Kidney (tissue), 14 donors: ENCODE data around the gene DNAAF5. TPM values are rescaled to one million over a fixed set of nuclear protein-coding genes. Genes with fewer than 3 reads are reported as not detected.

Experiments used
- DNase-seq, 5 donors: peaks; one replicate each; pipeline ENCODE4 v3.0.0-alpha.2; 2013 to 2020
- FAIRE-seq: peaks from 2 replicates; lab custom pipeline; 2012; peaks lifted over from hg19 to GRCh38; lab: Jason Lieb, UNC
- H3K27ac ChIP-seq, 2 donors: one replicate each; pipeline ENCODE4 v1.7.0; 2013; ENCODE audit warnings: low read depth in 2 of 2, low read length in 2 of 2, inconsistent platforms in 1 of 2
- H3K27me3 ChIP-seq: one replicate; pipeline ENCODE4 v1.7.1; 2013; ENCODE audit warnings: low read length, inconsistent platforms; ENCODE audit not compliant: control insufficient read depth, insufficient read depth
- H3K36me3 ChIP-seq, 3 donors: one replicate each; pipeline versions ENCODE4 v1.7.0 to v1.7.1; 2013; ENCODE audit warnings: low read length in 3 of 3, control low read depth in 1 of 3, inconsistent platforms in 1 of 3; ENCODE audit not compliant: insufficient read depth in 3 of 3, control insufficient read depth in 2 of 3
- H3K4me1 ChIP-seq, 3 donors: one replicate each; pipeline versions ENCODE4 v1.7.0 to v1.7.1; 2013; ENCODE audit warnings: low read length in 3 of 3, inconsistent platforms in 1 of 3, low read depth in 1 of 3; ENCODE audit not compliant: control insufficient read depth in 2 of 3, insufficient read depth in 2 of 3
- H3K4me3 ChIP-seq, 3 donors: one replicate each; pipeline versions ENCODE4 v1.7.0 to v1.8.1; 2013; ENCODE audit warnings: low read length in 3 of 3, control low read depth in 1 of 3, inconsistent platforms in 1 of 3
- H3K9ac ChIP-seq, 3 donors: one replicate each; pipeline versions ENCODE4 v1.7.0 to v1.7.1; 2013; ENCODE audit warnings: low read length in 3 of 3, control low read depth in 1 of 3, inconsistent platforms in 1 of 3
- H3K9me3 ChIP-seq, 3 donors: one replicate each; pipeline versions ENCODE4 v1.7.0 to v1.7.1; 2013; ENCODE audit warnings: low read length in 3 of 3, control low read depth in 1 of 3, inconsistent platforms in 1 of 3; ENCODE audit not compliant: control insufficient read depth in 2 of 3, insufficient read depth in 1 of 3
- CTCF ChIP-seq: IDR thresholded peaks from 3 replicates; pipeline ENCODE4 v1.5.1; 2012; ENCODE audit warnings: mild to moderate bottlenecking, moderate library complexity, borderline replicate concordance; ENCODE audit not compliant: insufficient read depth; ENCODE audit errors: extremely low read depth
- intact Hi-C: fragments of 100-400 bp; cut with DNase I; formaldehyde crosslinking; loops from one replicate; pipeline ENCODE4 v1.11.1; 2022
- polyA plus RNA-seq: library from polyadenylated mRNA; stranded (reverse); fragments of 350-450 nt; fragmentation: Illumina TruSeq; extraction: RNeasy Lipid Tissue Mini Kit (QIAGEN cat#74804); gene quantifications from one replicate; pipeline ENCODE4 v1.2.3, GENCODE V29; 2014; ENCODE audit warnings: low read depth, low replicate concordance; ENCODE audit not compliant: insufficient read depth
- total RNA-seq: library from RNA; stranded (reverse); fragmentation: NEBNext Ultra II Directional; extraction: Animal tissue kit (Norgen Biotek cat#: 25700); gene quantifications from one replicate; pipeline ENCODE4 v1.2.1, GENCODE V29; 2021
- donor health status: control.
- donor health status: control.
- donor health status: control.
- donor health status: control.
- donor health status: control.
- donor health status: DM: yes; HTN: yes; CAD: no.
- donor health status: Normal renal cell carcinoma (clear cell type).

DNAAF5 gene
- total and polyA plus RNA-seq, 2 donors from 2014 or later: 11.6 to 29.7 TPM

- Histone ChIP-seq H3K9me3 (no peaks in the 10 kb centered on the region), H3K27ac (peak overlapping the region in 1 of 2 donors; percentile 38), H3K4me3 (no peak overlapping the region), H3K36me3 (peaks cover 0 to 12% (median 12%) of the 10 kb centered on the region in 3 donors), H3K27me3 (no peaks in the 10 kb centered on the region), H3K9ac (no peak overlapping the region), H3K4me1 (peaks cover 0 to 22% (median 18%) of the 10 kb centered on the region in 3 donors)
- FAIRE-seq (no peak), DNase-seq (peak in 4 of 5 donors; percentile 59 to 73 (median 68))
- intact Hi-C loops: no loop called here
- no peak for TF ChIP-seq CTCF
These were observed 109.2 kb downstream of the DNAAF5 start for GRCh38 chr7:835485-836401.

Other genes with a start within 250 kb of the DNAAF5 start
- gene PDGFA, start 206.9 kb upstream of the DNAAF5 start, total RNA-seq: 53.0 TPM
- gene PDGFA, start 206.9 kb upstream of the DNAAF5 start, polyA plus RNA-seq: 14.1 TPM
- gene PRKAR1B, start 582 bp downstream of the DNAAF5 start, total RNA-seq: 15.9 TPM
- 21.4 TPM for gene PRKAR1B, start 582 bp downstream of the DNAAF5 start, polyA plus RNA-seq
- 168 TPM for gene SUN1, start 105.8 kb downstream of the DNAAF5 start, total RNA-seq
- gene SUN1, start 105.8 kb downstream of the DNAAF5 start, polyA plus RNA-seq: 40.4 TPM
- gene GET4, start 149.9 kb downstream of the DNAAF5 start, total RNA-seq: 44.8 TPM
- 80.8 TPM for gene GET4, start 149.9 kb downstream of the DNAAF5 start, polyA plus RNA-seq
- 48.2 TPM for gene ADAP1, start 228.0 kb downstream of the DNAAF5 start, total RNA-seq
- 36.4 TPM for gene ADAP1, start 228.0 kb downstream of the DNAAF5 start, polyA plus RNA-seq
- 14.7 TPM for gene COX19, start 248.8 kb downstream of the DNAAF5 start, total RNA-seq
- 4.8 TPM for gene COX19, start 248.8 kb downstream of the DNAAF5 start, polyA plus RNA-seq